ENCODE results near the gene CCDC192. TPM values are rescaled to one million over a fixed set of nuclear protein-coding genes. Genes with fewer than 3 reads are reported as not detected.

CCDC192 gene
- total RNA-seq, 2 donors from 2014 or later = not detected

- no peak for ATAC-seq
- H3K4me1 Mint-ChIP-seq (ENCODE audit: low read depth in 2 of 2) = no peaks in the 10 kb centered on the region
- no peaks in the 10 kb centered on the region for H3K9me3 Mint-ChIP-seq
- H3K4me3 Mint-ChIP-seq = no peak overlapping the region
- H3K27me3 Mint-ChIP-seq = no peaks in the 10 kb centered on the region
- no peaks in the 10 kb centered on the region for H3K36me3 Mint-ChIP-seq
- no peak for DNase-seq (ENCODE audit: low spot score)
- no peak overlapping the region for H3K27ac Mint-ChIP-seq
Measured at GRCh38 chr5:127969002-127969401, 265.8 kb downstream of the CCDC192 start.

GRCh38 chr5:127969651-127970050 lies 266.5 kb downstream of the CCDC192 start:
- no peaks in the 10 kb centered on the region for H3K4me1 Mint-ChIP-seq (ENCODE audit: low read depth in 2 of 2)
- ATAC-seq (no peak), DNase-seq (ENCODE audit: low spot score) (no peak)
- H3K9me3 Mint-ChIP-seq = no peaks in the 10 kb centered on the region
- no peaks in the 10 kb centered on the region for H3K27me3 Mint-ChIP-seq
- H3K4me3 Mint-ChIP-seq = no peak overlapping the region
- H3K36me3 Mint-ChIP-seq = no peaks in the 10 kb centered on the region
- no peak overlapping the region for H3K27ac Mint-ChIP-seq

DNA sequence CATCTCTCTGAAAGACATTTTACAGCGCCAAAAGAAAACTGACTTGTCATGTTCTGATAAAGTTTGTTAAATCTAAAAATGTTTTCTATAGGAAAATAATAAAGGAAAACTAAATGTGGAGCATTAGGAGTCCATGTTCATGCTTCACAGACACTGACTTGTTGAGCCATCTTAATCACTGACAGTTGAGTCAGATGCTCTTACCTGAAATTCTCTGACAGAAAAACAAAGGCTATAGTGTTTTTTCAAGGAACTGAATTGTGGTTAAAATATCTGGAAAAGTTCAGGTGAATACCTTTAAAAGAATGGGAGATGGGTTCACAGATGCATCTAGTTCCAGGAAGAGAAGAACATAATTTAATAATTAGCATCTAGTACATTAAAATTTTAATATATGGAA lies 266.9 kb downstream of the CCDC192 start:
- DNase-seq (ENCODE audit: low spot score) = no peak
- Mint-ChIP-seq H3K4me3 (no peak overlapping the region), H3K27me3 (no peaks in the 10 kb centered on the region), H3K36me3 (no peaks in the 10 kb centered on the region), H3K4me1 (ENCODE audit: low read depth in 2 of 2) (no peaks in the 10 kb centered on the region), H3K9me3 (no peaks in the 10 kb centered on the region), H3K27ac (no peak overlapping the region)
- ATAC-seq = no peak

GRCh38 chr5:127970854-127971425 lies 267.7 kb downstream of the CCDC192 start:
- no peak overlapping the region for H3K4me3 Mint-ChIP-seq
- ATAC-seq = no peak
- no peaks in the 10 kb centered on the region for H3K9me3 Mint-ChIP-seq
- no peaks in the 10 kb centered on the region for H3K4me1 Mint-ChIP-seq (ENCODE audit: low read depth in 2 of 2)
- no peak overlapping the region for H3K27ac Mint-ChIP-seq
- H3K36me3 Mint-ChIP-seq = no peaks in the 10 kb centered on the region
- no peak for DNase-seq (ENCODE audit: low spot score)
- H3K27me3 Mint-ChIP-seq = no peaks in the 10 kb centered on the region

- Mint-ChIP-seq H3K27me3 (no peaks in the 10 kb centered on the region), H3K9me3 (no peaks in the 10 kb centered on the region), H3K27ac (no peak overlapping the region), H3K36me3 (no peaks in the 10 kb centered on the region), H3K4me1 (ENCODE audit: low read depth in 2 of 2) (no peaks in the 10 kb centered on the region), H3K4me3 (no peak overlapping the region)
- ATAC-seq (no peak), DNase-seq (ENCODE audit: low spot score) (no peak)
Measured at GRCh38 chr5:127975961-127976360, 272.8 kb downstream of the CCDC192 start.

DNA sequence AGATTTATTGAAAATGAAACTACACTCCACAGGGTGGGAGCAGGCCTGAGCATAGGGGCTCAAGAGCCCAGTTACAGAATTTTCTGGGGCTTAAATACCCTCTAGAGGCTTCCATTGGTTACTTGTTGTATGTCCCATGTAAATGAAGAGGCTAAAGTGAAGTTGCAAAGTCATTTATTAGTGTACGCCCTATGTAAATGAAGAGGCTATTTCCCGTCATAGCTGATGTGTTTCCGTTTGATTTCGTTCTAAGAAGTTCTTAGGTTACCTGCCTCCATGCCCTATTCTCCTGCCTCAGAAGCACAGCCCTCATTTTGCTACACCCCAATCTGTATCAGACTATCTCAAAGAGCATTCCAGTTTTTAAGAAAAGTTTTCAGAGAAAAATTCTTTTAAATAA lies 273.3 kb downstream of the CCDC192 start:
- Mint-ChIP-seq H3K4me3 (no peak overlapping the region), H3K27me3 (no peaks in the 10 kb centered on the region), H3K9me3 (no peaks in the 10 kb centered on the region), H3K4me1 (ENCODE audit: low read depth in 2 of 2) (no peaks in the 10 kb centered on the region), H3K27ac (no peak overlapping the region), H3K36me3 (no peaks in the 10 kb centered on the region)
- DNase-seq (ENCODE audit: low spot score) (no peak), ATAC-seq (no peak)

DNA sequence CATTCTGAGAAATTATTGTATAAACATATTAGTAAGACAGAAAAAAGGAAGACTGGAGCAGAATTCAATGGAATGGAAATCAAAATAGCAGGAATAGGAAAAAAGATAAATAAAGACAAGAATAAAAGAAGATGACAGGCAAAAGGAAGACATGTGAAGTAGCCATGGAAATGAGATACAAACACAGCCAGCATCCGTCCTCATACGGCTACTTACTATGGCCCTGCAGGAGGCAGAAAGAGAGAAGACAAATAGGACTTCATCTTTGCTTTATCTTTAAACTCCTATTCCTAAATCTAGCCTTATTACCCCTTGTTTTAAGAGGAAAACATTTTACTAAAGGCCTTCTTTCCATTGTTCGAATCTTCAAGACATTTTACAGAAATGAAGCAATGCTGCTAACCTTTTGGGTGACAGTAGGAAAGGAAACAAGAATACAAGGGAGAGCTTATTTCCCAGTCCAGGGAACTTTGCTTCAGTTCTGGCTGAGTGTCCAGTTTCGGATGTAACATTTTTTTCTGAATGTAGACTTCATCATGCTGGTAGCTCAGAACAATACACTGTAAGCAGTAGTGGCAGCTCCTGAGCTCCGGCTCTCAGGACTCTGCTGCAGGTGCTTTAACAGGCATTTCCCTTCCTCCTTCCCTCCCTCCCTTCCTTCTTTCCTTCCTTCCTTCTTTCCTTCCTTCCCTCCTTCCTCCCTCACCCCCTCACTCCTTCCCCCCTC lies 274.0 kb downstream of the CCDC192 start:
- H3K4me3 Mint-ChIP-seq = no peak overlapping the region

DNA sequence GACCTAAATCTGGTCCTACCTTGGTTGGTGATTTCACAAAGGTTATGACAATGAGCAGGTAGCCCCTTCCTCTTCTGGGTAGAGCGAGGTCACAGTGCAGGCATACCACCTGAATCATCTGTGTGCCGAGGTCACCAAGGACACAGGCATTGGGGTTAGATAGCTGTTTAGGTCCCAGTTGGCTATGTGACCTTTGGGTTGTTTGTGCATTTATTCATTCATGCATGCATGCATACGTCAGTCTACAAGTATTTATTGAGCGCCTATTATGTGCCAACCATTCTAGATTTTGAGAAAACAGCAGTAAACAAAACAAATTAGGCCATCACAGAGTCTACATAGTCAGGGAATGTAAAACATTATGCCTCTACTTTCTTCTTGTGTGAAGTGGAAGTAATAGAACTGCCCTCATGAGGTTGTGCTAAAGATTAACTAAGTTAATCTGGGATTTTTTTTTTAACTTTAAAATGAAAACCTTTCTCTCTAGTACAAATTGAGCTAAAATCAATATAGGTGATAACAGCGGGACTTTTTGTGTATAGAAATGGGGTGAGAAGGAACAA lies 275.6 kb downstream of the CCDC192 start:
- H3K36me3 Mint-ChIP-seq = no peaks in the 10 kb centered on the region
- no peak for ATAC-seq
- no peak overlapping the region for H3K27ac Mint-ChIP-seq
- no peak for DNase-seq (ENCODE audit: low spot score)
- H3K27me3 Mint-ChIP-seq = no peaks in the 10 kb centered on the region
- no peaks in the 10 kb centered on the region for H3K9me3 Mint-ChIP-seq
- H3K4me1 Mint-ChIP-seq (ENCODE audit: low read depth in 2 of 2) = no peaks in the 10 kb centered on the region
- no peak overlapping the region for H3K4me3 Mint-ChIP-seq

More for the DNA sequence above, 274.0 kb downstream of the CCDC192 start:
- H3K27me3 Mint-ChIP-seq = no peaks in the 10 kb centered on the region
- ATAC-seq (no peak), DNase-seq (ENCODE audit: low spot score) (no peak)
- H3K4me1 Mint-ChIP-seq (ENCODE audit: low read depth in 2 of 2) = no peaks in the 10 kb centered on the region
- H3K9me3 Mint-ChIP-seq = no peaks in the 10 kb centered on the region
- no peak overlapping the region for H3K27ac Mint-ChIP-seq
- H3K36me3 Mint-ChIP-seq = no peaks in the 10 kb centered on the region

DNA sequence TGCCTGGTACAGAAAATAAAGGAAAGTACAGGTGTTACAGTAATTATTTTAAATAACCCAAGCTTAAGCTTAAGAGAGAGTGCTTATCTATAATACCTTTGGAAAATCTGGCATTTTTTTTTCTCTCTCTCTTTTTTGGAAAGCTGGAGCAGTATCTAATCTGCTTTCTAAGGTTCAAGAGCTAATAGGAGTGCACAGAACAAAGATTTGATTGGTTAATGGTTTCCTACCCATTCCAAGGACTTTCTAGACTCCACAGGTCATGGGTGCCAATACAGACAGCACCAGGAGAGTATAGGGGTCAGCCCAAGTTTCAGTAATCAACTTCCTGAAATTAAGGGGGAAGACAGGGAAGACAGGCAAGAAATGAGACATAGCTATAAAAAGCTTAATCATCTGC lies 276.3 kb downstream of the CCDC192 start:
- Mint-ChIP-seq H3K27ac (no peak overlapping the region), H3K4me3 (no peak overlapping the region), H3K36me3 (no peaks in the 10 kb centered on the region), H3K9me3 (no peaks in the 10 kb centered on the region), H3K27me3 (no peaks in the 10 kb centered on the region), H3K4me1 (ENCODE audit: low read depth in 2 of 2) (no peaks in the 10 kb centered on the region)
- ATAC-seq = no peak
- DNase-seq (ENCODE audit: low spot score) = no peak

DNA sequence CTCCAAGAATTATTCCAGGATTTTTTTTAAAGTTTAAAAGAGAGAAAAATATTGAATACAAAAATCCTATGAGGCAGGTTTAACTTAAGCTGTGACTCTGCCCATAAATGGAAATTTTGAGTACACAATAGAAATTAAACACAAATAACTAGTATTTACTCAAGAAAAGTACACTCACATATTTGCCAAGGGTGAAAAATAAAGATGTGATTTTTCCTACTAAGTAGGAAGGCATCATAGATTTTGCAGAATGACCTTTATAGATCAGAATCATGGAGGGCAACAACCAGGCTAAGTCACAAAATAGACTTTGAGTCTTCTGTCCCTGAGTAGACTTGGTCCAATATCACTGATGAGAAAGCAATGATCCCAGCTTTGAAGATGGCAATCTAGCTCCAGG lies 277.7 kb downstream of the CCDC192 start:
- H3K36me3 Mint-ChIP-seq = no peaks in the 10 kb centered on the region
- no peaks in the 10 kb centered on the region for H3K9me3 Mint-ChIP-seq

DNA sequence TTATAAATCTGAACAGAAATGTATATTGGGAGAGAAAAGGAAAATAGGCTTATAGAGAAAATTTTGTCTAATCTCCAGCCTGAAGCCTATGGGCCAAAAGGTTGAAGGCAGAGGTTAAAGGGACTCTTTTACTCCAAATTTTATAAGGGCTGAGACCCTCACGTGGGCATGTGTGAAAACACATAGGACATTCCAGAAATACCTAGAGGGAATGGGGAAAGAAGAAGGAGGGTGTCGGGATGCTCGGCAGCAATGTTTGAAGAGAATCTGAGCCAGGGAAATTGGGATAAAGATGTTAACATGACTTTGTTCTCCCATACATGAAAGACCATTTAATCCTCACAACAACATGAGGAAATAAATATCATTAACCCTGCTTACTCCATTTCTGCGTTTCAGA lies 278.3 kb downstream of the CCDC192 start:
- Mint-ChIP-seq H3K36me3 (no peaks in the 10 kb centered on the region), H3K4me3 (no peak overlapping the region), H3K27ac (no peak overlapping the region), H3K9me3 (no peaks in the 10 kb centered on the region), H3K27me3 (no peaks in the 10 kb centered on the region), H3K4me1 (ENCODE audit: low read depth in 2 of 2) (no peaks in the 10 kb centered on the region)
- ATAC-seq (no peak), DNase-seq (ENCODE audit: low spot score) (no peak)

More for the DNA sequence above, 277.7 kb downstream of the CCDC192 start:
- DNase-seq (ENCODE audit: low spot score) (no peak), ATAC-seq (no peak)
- Mint-ChIP-seq H3K4me3 (no peak overlapping the region), H3K4me1 (ENCODE audit: low read depth in 2 of 2) (no peaks in the 10 kb centered on the region), H3K27ac (no peak overlapping the region), H3K27me3 (no peaks in the 10 kb centered on the region)

- Mint-ChIP-seq H3K36me3 (no peaks in the 10 kb centered on the region), H3K9me3 (no peaks in the 10 kb centered on the region), H3K4me3 (no peak overlapping the region), H3K27ac (no peak overlapping the region), H3K4me1 (ENCODE audit: low read depth in 2 of 2) (no peaks in the 10 kb centered on the region), H3K27me3 (no peaks in the 10 kb centered on the region)
- ATAC-seq (no peak), DNase-seq (ENCODE audit: low spot score) (no peak)
Measured at GRCh38 chr5:127985811-127986325, 282.7 kb downstream of the CCDC192 start.

- ATAC-seq = no peak
- no peaks in the 10 kb centered on the region for H3K4me1 Mint-ChIP-seq (ENCODE audit: low read depth in 2 of 2)
- no peak for DNase-seq (ENCODE audit: low spot score)
- H3K27ac Mint-ChIP-seq = no peak overlapping the region
- no peaks in the 10 kb centered on the region for H3K27me3 Mint-ChIP-seq
- no peaks in the 10 kb centered on the region for H3K36me3 Mint-ChIP-seq
- no peaks in the 10 kb centered on the region for H3K9me3 Mint-ChIP-seq
- H3K4me3 Mint-ChIP-seq = no peak overlapping the region
Measured at GRCh38 chr5:127987354-127988145, 284.4 kb downstream of the CCDC192 start.

All from natural killer cell treated with Interleukin-12 subunit alpha and Interleukin-12 subunit beta and Interleukin-15 and Interleukin-18, amount 100 ng/mL, for 72 hours (primary cell).